GM18951 (cell line): ENCODE measurements around the gene ORAI3.

Experiments
- POLR2A ChIP-seq: IDR thresholded peaks from 4 replicates; pipeline ENCODE4 v1.6.1; 2011; ENCODE audit warnings: mild to moderate bottlenecking; ENCODE audit not compliant: insufficient read length, insufficient read depth; ENCODE audit errors: extremely low read depth
- in situ Hi-C: fragments of 300-500 bp; cut with MboI; formaldehyde crosslinking; loops from one replicate; pipeline ENCODE4 v1.12.0; 2022; ENCODE audit warnings: low sequenced_read_pairs, mixed read lengths, inconsistent platforms; ENCODE audit not compliant: unreplicated experiment

The ORAI3 gene

GRCh38 chr16:30984669-30985400 is 36.0 kb downstream of the ORAI3 start, which contains the start of gene HSD3B7:
HSD3B7 (plus strand) TSS chr16:30985207; CDS start chr16:30985659, 452 bp downstream.
- in situ Hi-C loops: loop anchor here (25.0 kb wide), 2 partner anchors 452 to 877 kb away; partner anchors contain the start of genes COX6A2, ZNF267 and ZNF843
- no peak for TF ChIP-seq POLR2A

- in situ Hi-C loops: loop anchor here (25.0 kb wide), 2 partner anchors 452 to 877 kb away; partner anchors contain the start of genes COX6A2, ZNF267 and ZNF843
- no peak for TF ChIP-seq POLR2A
Measured at GRCh38 chr16:30985401-30986128, 36.7 kb downstream of the ORAI3 start.

DNA sequence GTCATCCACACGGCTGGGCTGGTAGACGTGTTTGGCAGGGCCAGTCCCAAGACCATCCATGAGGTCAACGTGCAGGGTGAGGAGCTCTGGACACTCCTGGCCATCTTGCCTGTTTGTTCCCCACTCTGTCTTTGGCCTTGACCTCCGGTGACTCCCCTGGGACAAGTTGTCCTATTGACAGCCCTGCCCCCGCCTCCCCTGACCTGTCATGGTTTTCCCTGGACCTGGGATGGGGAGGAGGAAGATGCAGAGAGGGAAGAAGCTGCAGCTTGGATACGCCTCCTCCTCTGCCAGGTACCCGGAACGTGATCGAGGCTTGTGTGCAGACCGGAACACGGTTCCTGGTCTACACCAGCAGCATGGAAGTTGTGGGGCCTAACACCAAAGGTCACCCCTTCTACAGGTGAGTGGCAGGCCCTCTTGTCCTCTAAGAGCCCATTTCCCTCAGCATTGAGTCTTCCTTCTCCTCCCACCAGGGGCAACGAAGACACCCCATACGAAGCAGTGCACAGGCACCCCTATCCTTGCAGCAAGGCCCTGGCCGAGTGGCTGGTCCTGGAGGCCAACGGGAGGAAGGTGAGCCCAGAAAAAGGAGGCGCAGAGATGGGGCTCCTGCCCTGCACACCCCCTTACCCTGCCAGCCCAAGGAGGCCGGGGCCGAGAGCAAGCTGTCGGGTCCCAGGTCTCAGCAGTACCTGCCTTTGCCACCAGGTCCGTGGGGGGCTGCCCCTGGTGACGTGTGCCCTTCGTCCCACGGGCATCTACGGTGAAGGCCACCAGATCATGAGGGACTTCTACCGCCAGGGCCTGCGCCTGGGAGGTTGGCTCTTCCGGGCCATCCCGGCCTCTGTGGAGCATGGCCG is 37.5 kb downstream of the ORAI3 start:
- in situ Hi-C loops: loop anchor here (25.0 kb wide), 2 partner anchors 451 to 876 kb away; partner anchors contain the start of genes COX6A2, ZNF267 and ZNF843
- no peak for TF ChIP-seq POLR2A

GRCh38 chr16:30987581-30988190 is 38.8 kb downstream of the ORAI3 start:
- TF ChIP-seq POLR2A: no peak
- in situ Hi-C loops: loop anchor here (25.0 kb wide), 2 partner anchors 450 to 875 kb away; partner anchors contain the start of genes COX6A2, ZNF267 and ZNF843

DNA sequence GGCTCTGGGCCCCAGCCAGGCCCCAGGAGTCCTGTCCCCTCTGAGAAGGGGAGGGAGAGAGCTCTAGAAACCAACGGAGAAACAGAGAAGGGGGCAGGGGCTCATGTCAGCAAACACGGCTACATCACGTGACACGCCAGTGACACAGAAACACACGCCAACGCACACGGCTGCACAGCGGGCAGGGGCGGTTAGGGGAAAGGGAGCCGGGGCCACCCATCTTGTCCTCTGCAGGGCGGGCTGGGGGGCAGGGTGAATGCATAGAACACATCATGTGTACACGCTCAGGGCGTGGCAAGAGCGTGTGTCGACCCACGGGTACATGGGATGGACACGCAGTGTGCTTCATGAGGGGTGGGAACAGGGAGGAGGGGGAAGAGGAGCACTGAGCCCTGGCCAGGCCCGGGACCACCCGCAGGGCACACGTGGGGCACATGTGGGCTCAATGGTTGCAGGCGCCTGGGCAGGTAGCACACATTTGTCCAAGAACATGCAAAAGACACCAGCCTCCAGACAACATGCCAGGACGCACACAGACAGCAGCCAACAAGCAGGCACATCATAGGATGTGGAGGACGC is 40.7 kb downstream of the ORAI3 start:
- in situ Hi-C loops: loop anchor here (25.0 kb wide), 2 partner anchors 448 to 873 kb away; partner anchors contain the start of genes COX6A2, ZNF267 and ZNF843
- no peak for TF ChIP-seq POLR2A

- in situ Hi-C loops: loop anchor here (25.0 kb wide), 2 partner anchors 447 to 872 kb away; partner anchors contain the start of genes COX6A2, ZNF267 and ZNF843
- no peak for TF ChIP-seq POLR2A
Measured at GRCh38 chr16:30990105-30990504, 41.2 kb downstream of the ORAI3 start.

DNA sequence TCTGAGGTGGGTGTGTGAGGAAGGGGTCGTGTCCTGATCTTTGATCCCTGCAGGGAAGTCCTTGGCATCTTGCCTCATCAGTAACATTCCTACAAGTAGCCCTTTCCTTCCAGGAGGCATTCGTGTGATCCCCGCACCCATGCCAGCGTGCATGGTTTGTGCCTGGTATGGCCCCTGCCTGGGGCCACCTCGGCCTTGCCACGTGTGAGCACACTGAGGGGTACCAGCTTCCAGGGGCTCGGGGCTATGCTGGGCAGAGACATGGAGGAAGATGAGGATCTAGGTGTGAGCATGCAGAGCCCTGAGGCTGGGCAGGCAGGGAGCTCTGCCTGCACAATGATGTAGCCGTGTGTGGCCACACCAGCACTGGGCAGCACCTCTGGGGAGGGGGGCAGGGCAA is 42.2 kb downstream of the ORAI3 start:
- in situ Hi-C loops: loop anchor here (25.0 kb wide), 2 partner anchors 446 to 871 kb away; partner anchors contain the start of genes COX6A2, ZNF267 and ZNF843
- no peak for TF ChIP-seq POLR2A

GRCh38 chr16:30992276-30992780 is 43.5 kb downstream of the ORAI3 start:
- TF ChIP-seq POLR2A: no peak
- in situ Hi-C loops: loop anchor here (25.0 kb wide), 2 partner anchors 445 to 870 kb away; partner anchors contain the start of genes COX6A2, ZNF267 and ZNF843

GRCh38 chr16:30992931-30993816 is 44.3 kb downstream of the ORAI3 start:
- in situ Hi-C loops: loop anchor here (25.0 kb wide), 2 partner anchors 444 to 869 kb away; partner anchors contain the start of genes COX6A2, ZNF267 and ZNF843
- no peak for TF ChIP-seq POLR2A

DNA sequence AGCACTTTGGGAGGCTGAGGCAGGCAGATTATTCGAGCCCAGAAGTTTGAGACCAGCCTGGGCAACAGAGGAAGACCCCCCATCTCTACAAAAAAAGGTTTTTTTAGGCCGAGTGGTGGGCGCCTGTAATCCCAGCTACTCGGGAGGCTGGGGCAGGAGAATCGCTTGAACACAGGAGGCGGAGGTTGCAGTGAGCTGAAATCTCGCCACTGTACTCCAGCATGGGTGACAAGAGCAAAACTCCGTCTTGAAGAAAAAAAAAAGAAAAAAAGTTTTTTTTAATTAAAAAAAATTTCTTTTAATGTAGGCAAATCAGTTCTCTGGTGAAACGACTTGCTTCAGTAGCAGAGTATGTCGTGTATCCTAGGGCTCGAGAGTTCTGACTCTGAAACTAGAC is 47.1 kb downstream of the ORAI3 start:
- in situ Hi-C loops: loop anchor here (25.0 kb wide), 2 partner anchors 441 to 866 kb away; partner anchors contain the start of genes COX6A2, ZNF267 and ZNF843
- no peak for TF ChIP-seq POLR2A
